Measurements from ENCODE around the gene COX8A.

COX8A gene

GRCh38 chr11:63978551-63979239 lies 4.3 kb downstream of the COX8A start:
- no peak for TF ChIP-seq TAF1 (IDR thresholded peaks at IDR 0.05; ENCODE audit: borderline replicate concordance, low read depth, low read length)
- TF ChIP-seq POLR2A (IDR thresholded peaks at IDR 0.05; ENCODE audit: low read depth, low read length), result no peak; the same call in 1 of the 2 replicates
- no peak for TF ChIP-seq POLR2AphosphoS5 (IDR thresholded peaks at IDR 0.05; ENCODE audit: low read depth, low read length)
- FAIRE-seq (no peak), DNase-seq (ENCODE audit: insufficient read length) (no peak)

- no peak for TF ChIP-seq POLR2AphosphoS5 (IDR thresholded peaks at IDR 0.05; ENCODE audit: low read depth, low read length)
- TF ChIP-seq TAF1 (IDR thresholded peaks at IDR 0.05; ENCODE audit: borderline replicate concordance, low read depth, low read length), result no peak
- TF ChIP-seq POLR2A (IDR thresholded peaks at IDR 0.05; ENCODE audit: low read depth, low read length), result peak; percentile 11; the same call in 1 of the 2 replicates
- FAIRE-seq, result no peak
- DNase-seq (ENCODE audit: insufficient read length), result no peak
Observed at GRCh38 chr11:63979426-63979825, 5.0 kb downstream of the COX8A start.

- TF ChIP-seq POLR2AphosphoS5 (IDR thresholded peaks at IDR 0.05; ENCODE audit: low read depth, low read length), result no peak
- TF ChIP-seq TAF1 (IDR thresholded peaks at IDR 0.05; ENCODE audit: borderline replicate concordance, low read depth, low read length), result no peak
- no peak for TF ChIP-seq POLR2A (IDR thresholded peaks at IDR 0.05; ENCODE audit: low read depth, low read length)
- DNase-seq (ENCODE audit: insufficient read length) (peak; percentile 70), FAIRE-seq (no peak)
Observed at GRCh38 chr11:63985812-63986155, 11.4 kb downstream of the COX8A start.

GRCh38 chr11:63986156-63986931 lies 11.9 kb downstream of the COX8A start, which contains the start of gene OTUB1:
Gene OTUB1, plus strand, starts transcription at chr11:63986438. Its CDS starts 19 bp downstream, at chr11:63986457.
- TF ChIP-seq TAF1 (IDR thresholded peaks at IDR 0.05; ENCODE audit: borderline replicate concordance, low read depth, low read length) (peak; percentile 95), POLR2A (IDR thresholded peaks at IDR 0.05; ENCODE audit: low read depth, low read length) (peak; percentile 89), POLR2AphosphoS5 (IDR thresholded peaks at IDR 0.05; ENCODE audit: low read depth, low read length) (peak; percentile 82)
- FAIRE-seq (peak; percentile 100), DNase-seq (ENCODE audit: insufficient read length) (peak; percentile 98)

- TF ChIP-seq TAF1 (IDR thresholded peaks at IDR 0.05; ENCODE audit: borderline replicate concordance, low read depth, low read length), result no peak
- no peak for TF ChIP-seq POLR2AphosphoS5 (IDR thresholded peaks at IDR 0.05; ENCODE audit: low read depth, low read length)
- TF ChIP-seq POLR2A (IDR thresholded peaks at IDR 0.05; ENCODE audit: low read depth, low read length), result no peak
- no peak for DNase-seq (ENCODE audit: insufficient read length)
- FAIRE-seq, result no peak
Observed at GRCh38 chr11:63986932-63987513, 12.6 kb downstream of the COX8A start.

GRCh38 chr11:63991558-63991957 lies 17.1 kb downstream of the COX8A start:
- FAIRE-seq (no peak), DNase-seq (ENCODE audit: insufficient read length) (no peak)
- TF ChIP-seq TAF1 (IDR thresholded peaks at IDR 0.05; ENCODE audit: borderline replicate concordance, low read depth, low read length), result no peak
- TF ChIP-seq POLR2A (IDR thresholded peaks at IDR 0.05; ENCODE audit: low read depth, low read length), result no peak
- no peak for TF ChIP-seq POLR2AphosphoS5 (IDR thresholded peaks at IDR 0.05; ENCODE audit: low read depth, low read length)

- FAIRE-seq (no peak), DNase-seq (ENCODE audit: insufficient read length) (no peak)
- TF ChIP-seq TAF1 (IDR thresholded peaks at IDR 0.05; ENCODE audit: borderline replicate concordance, low read depth, low read length) (no peak), POLR2A (IDR thresholded peaks at IDR 0.05; ENCODE audit: low read depth, low read length) (no peak), POLR2AphosphoS5 (IDR thresholded peaks at IDR 0.05; ENCODE audit: low read depth, low read length) (no peak)
Observed at GRCh38 chr11:63993100-63993499, 18.7 kb downstream of the COX8A start.

GRCh38 chr11:63993993-63994392 lies 19.6 kb downstream of the COX8A start:
- FAIRE-seq (no peak), DNase-seq (ENCODE audit: insufficient read length) (no peak)
- TF ChIP-seq POLR2AphosphoS5 (IDR thresholded peaks at IDR 0.05; ENCODE audit: low read depth, low read length) (no peak), TAF1 (IDR thresholded peaks at IDR 0.05; ENCODE audit: borderline replicate concordance, low read depth, low read length) (no peak), POLR2A (IDR thresholded peaks at IDR 0.05; ENCODE audit: low read depth, low read length) (no peak)

- no peak for DNase-seq (ENCODE audit: insufficient read length)
- TF ChIP-seq POLR2A (IDR thresholded peaks at IDR 0.05; ENCODE audit: low read depth, low read length), result no peak
- TF ChIP-seq POLR2AphosphoS5 (IDR thresholded peaks at IDR 0.05; ENCODE audit: low read depth, low read length), result no peak; the same call in 1 of the 2 replicates
- TF ChIP-seq TAF1 (IDR thresholded peaks at IDR 0.05; ENCODE audit: borderline replicate concordance, low read depth, low read length), result no peak
- no peak for FAIRE-seq
Observed at GRCh38 chr11:63996512-63996911, 22.1 kb downstream of the COX8A start.

- DNase-seq (ENCODE audit: insufficient read length) (no peak), FAIRE-seq (no peak)
- TF ChIP-seq POLR2A (IDR thresholded peaks at IDR 0.05; ENCODE audit: low read depth, low read length), result no peak
Observed at GRCh38 chr11:63997104-63997700, 22.8 kb downstream of the COX8A start.

- FAIRE-seq, result no peak
- TF ChIP-seq POLR2A (IDR thresholded peaks at IDR 0.05; ENCODE audit: low read depth, low read length) (no peak), TAF1 (IDR thresholded peaks at IDR 0.05; ENCODE audit: borderline replicate concordance, low read depth, low read length) (no peak), POLR2AphosphoS5 (IDR thresholded peaks at IDR 0.05; ENCODE audit: low read depth, low read length) (no peak)
- no peak for DNase-seq (ENCODE audit: insufficient read length)
Observed at GRCh38 chr11:63997801-63998337, 23.4 kb downstream of the COX8A start.

Measured in GM12892 (cell line).